ENCODE measurements around the gene MAGI2.

DNA sequence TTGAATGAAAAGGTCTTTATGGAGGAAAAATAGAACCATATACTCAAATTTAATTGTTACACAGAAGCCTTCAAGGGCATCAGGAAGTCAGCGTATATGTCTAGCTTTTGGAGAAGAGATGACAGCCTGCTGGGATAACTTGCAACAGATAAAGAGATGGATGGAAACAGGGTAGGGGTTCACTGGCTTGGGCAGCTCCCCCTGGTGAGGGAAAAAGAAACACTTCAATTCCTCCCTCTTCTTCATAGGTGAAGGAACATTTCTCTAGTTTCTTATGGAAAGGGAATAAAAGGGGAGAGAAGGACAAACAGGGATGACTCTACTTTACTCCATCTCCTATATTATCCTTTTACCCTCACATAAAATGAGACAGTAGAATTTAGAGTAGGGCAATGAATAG, 1019.2 kb downstream of the MAGI2 start:
- TF ChIP-seq POLR2A (IDR thresholded peaks at IDR 0.05; ENCODE audit: low read length), result no peak
- TF ChIP-seq GATA1 (IDR thresholded peaks at IDR 0.05; ENCODE audit: low read depth, low read length), result no peak
